GM18951 (cell line): ENCODE data around the gene APLF.
"Not testable (repeated sequence)": the region's sequence is repeated elsewhere in the genome, so short reads cannot be mapped to it uniquely, and the experiment has no call there.

Experiments used
- POLR2A ChIP-seq: IDR thresholded peaks from 4 replicates; pipeline ENCODE4 v1.6.1; 2011; ENCODE audit warnings: mild to moderate bottlenecking; ENCODE audit not compliant: insufficient read length, insufficient read depth; ENCODE audit errors: extremely low read depth
- in situ Hi-C: fragments of 300-500 bp; cut with MboI; formaldehyde crosslinking; loops from one replicate; pipeline ENCODE4 v1.12.0; 2022; ENCODE audit warnings: low sequenced_read_pairs, mixed read lengths, inconsistent platforms; ENCODE audit not compliant: unreplicated experiment

APLF gene

DNA sequence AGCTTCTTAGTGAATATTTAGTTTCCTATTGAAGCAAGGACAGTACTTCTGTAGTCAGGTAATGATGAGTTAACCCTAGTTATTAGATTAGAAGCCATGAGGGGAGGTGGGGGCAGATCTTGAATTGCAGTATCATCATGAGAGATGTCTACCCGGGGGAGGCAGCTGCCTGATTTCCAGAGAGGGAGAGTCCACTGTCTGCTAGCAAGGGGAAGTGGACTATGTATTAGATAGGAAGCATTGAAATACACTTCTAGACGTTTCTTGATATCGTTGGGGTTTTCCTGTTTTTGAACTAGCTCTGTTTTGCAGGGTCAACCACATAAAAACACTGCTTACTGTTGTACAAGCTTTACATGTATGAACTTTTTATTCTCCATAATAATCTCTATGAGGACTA, 38.8 kb downstream of the APLF start:
- TF ChIP-seq POLR2A = no peak
- in situ Hi-C loops = no loop called here

DNA sequence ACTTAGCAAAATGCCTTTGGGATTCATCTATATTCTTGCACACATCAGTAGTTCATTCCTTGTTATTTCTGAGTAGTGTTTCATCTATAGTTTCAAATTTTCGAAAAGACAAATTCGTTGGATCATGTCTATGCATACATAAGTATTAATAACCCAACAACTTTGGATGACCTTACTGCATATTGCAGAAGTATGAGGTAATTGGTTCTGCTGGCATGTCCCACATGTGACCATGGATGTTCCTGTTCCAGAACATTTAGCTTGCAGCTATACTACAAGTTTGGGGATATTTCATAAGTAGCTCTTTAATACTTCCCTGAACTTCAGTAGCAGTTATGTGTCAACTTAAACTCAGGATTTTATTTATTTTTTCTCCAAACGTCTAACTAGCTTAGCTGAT, 44.9 kb downstream of the APLF start:
- TF ChIP-seq POLR2A = no peak
- in situ Hi-C loops = no loop called here

DNA sequence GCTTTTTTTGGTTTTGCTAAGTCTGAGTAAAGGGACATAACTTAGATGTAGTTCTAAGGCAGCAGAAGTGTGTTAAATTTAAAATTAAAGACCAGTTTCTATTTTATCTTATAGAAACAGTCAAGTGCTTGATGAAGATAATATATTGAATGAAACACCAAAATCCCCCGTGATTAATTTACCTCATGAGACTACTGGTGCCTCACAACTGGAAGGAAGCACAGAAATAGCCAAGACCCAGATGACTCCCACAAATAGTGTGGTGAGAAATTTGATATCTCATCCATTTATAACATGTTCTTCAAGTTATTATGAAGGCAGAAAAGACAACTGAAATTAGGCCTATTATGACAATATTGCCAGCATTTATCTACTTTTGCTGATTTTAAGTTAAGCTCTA, 45.6 kb downstream of the APLF start:
- in situ Hi-C loops = no loop called here
- TF ChIP-seq POLR2A = no peak

DNA sequence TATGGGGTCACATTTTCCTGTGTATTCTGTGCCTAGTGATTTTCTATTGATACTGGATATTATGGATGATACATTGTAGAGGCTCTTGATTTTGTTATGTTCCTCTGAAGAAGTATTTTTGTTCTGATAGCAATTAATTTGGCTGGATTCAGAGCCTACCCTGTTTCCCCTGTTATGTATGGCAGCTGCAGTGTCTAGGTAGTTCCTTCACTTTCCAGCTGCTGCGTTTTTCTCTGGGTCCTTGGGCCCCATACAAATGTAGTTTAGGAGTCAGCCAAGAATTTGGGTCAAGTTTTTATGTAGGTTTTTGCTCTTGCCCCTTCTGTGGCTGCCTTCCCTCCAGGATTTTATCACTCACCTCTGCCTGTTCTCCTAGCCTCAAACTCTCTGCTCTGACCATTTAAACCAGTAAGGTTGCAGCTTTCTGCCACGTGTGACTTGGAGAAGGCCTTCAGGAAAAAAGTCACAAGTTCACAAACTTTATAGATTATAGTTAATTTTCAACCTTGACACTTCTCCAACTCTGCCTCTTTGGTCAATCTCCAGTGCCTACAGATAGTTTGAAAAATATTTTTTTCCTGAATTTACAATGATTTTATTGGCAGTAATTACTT, 47.0 kb downstream of the APLF start:
- no peak for TF ChIP-seq POLR2A
- in situ Hi-C loops = no loop called here

DNA sequence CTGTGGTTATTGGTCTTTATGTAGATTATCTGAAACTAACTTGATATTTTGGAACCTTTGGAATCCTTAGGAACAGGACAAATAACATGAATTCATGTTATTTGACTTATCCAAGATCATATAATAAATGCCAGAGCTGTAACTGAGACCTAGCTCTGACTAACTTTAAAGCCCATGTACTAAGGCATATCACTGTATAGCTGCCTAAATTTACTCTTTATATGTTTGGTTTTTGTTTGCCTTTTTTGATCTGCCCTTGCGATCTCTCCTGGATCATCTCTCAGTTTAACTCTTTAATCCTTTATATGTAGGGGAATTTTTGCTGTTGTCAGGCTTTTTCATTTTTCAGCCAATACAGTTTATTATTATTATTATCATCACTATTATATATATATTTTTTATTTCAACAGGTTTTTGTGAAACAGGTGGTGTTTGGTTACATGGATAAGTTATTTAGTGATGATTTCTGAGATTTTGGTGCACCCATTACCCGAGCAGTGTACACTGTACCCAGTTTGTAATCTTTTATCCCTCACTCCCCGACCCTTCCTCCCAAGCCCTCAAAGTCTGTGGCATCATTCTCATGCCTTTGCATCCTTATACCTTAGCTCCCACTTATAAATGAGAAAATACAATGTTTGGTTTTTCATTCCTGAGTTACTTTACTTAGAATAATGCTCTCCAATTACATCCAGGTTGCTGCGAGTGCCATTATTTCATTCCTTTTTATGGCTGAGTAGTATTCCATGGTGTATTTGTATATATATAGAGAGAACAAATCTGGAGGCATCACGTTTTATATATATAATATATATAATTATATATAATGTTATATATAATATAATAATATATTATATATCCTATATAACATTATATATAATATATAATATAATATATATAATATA, 48.9 kb downstream of the APLF start:
- in situ Hi-C loops = no loop called here
- no peak for TF ChIP-seq POLR2A

DNA sequence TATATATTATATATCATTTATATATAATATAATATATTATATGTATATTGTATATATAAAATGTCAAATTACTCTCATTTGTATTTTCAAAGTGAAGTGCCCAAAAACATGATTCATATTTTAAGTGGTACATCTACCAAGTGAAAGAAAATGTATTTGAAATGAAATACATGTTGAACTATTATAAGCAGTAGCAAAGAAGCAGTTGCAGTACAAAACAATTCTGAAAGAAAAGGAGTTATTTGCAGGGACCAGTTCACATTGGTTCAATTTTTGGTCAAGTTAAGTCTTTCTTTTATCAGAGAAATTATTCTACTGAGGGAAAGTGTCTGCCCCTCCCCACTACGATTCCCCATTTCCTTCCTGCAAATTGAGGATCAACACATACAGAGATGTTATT, 51.9 kb downstream of the APLF start:
- in situ Hi-C loops = no loop called here
- TF ChIP-seq POLR2A = no peak

DNA sequence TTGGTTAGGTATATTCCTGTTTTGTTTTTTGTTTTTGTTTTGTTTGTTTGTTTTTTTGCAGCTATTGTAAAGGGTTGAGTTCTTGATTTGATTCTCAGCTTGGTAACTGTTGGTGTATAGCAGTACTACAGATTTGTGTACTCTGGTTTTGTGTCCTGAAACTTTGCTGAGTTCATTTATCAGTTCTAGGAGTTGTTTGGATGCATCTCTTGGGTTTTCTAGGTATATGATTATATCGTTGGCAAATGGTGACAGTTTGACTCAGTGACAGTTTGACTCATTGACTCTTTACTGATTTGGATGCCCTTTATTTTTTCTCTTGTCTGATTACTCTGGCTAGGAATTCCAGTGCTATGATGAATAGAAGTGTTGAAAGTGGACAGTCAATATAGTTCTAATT, 53.7 kb downstream of the APLF start:
- TF ChIP-seq POLR2A = no peak
- in situ Hi-C loops = no loop called here

DNA sequence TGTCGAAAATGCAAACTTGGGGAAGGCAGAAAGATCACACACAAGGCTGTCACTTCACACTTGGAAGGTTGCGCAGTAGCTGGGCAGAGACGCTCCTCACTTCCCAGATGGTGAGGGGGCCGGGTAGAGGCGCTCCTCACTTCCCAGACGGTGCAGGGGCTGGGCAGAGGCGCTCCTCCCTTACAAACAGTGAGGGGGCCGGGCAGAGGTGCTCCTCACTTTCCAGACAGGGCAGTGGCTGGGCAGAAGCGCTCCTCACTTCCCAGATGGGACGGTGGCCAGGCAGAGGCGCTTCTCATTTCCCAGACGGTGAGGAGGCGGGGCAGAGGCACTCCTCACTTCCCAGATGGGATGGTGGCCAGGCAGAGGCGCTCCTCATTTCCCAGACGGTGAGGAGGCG, 59.6 kb downstream of the APLF start:
- in situ Hi-C loops = not testable (repeated sequence)

DNA sequence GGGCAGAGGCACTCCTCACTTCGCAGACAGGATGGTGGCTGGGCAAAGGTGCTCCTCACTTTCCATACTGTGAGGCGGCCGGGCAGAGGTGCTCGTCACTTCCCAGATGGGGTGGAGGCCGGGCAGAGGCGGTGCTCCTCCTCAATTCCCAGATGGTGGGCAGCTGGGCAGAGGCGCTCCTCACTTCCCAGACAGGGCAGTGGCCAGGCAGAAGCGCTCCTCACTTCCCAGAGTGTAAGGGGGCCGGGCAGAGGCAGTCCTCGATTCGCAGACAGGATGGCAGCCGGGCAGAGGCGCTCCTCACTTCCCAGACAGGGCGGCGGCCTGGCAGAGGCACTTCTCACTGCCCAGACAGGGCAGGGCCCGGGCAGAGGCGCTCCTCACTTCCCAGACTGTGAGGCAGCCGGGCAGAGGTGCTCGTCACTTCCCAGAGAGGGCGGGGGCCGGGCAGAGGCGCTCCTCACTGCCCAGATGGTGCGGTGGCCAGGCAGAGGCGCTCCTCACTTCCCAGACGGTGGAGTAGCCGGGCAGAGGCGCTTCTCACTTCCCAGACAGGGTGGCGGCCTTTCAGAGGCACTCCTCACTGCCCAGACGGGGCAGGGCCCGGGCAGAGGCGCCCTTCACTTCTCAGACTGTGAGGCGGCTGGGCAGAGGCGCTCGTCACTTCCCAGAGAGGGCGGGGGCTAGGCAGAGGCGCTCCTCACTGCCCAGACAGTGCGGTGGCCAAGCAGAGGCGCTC, 60.1 kb downstream of the APLF start:
- in situ Hi-C loops = not testable (repeated sequence)

DNA sequence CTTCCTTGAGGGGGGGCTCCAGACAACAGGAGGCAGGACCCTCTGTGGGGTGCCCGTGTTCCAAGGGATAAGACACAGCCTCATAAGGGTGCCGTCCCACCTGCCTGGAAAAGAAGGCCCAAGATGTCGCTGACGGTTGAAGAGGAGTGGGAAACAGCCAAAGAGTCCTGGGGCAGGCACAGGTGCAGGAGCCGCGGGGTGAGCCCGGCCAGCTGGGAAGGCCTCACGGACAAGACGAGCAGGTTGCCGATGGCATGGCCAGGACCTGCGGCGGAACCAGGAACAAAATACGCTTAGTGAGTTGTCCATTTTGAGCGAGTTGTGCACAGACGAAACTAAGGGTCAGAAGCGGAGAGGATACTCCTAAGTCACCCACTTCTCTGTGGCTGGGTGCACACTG, 61.8 kb downstream of the APLF start:
- in situ Hi-C loops = not testable (repeated sequence)

DNA sequence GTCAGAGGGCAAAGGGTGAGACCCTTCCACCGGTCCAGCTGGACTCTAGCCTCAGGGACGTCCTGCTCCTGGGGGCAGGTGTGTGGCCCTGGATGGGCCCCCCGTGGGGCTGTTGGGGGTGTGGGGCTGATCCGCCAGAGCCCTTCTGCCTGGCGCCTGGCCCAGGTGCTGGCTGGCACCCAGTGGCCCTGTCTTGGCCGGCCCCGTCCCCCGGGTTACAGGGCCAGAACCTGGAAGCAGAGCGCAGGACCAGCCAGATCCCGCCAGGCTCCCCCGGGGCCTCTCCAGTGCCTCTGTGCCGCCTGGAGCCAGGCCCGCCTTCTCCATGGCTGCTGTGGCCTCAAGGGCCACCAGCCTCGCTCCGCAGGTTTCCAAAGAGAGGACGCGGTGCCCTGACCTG, 62.3 kb downstream of the APLF start:
- in situ Hi-C loops = not testable (repeated sequence)

DNA sequence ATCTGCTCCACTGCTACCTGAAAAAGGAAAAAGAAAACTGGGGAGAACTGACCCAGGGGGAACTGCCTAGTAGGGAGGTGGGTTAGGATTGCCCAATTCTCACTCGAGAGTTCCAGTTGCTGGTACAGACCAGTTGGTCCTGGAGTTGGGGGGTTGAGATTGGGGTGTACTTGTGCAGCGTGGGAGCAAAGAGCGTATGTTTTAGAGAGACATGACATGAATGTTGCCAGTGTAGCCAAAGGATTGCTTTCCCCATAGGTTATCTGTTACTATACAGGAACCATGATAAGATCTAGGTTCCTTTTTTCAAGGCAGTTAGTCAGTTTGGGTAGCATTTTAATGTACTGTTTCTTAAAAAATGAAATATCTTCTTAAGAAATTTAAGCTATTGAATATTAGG, 68.6 kb downstream of the APLF start:
- TF ChIP-seq POLR2A = no peak
- in situ Hi-C loops = no loop called here

DNA sequence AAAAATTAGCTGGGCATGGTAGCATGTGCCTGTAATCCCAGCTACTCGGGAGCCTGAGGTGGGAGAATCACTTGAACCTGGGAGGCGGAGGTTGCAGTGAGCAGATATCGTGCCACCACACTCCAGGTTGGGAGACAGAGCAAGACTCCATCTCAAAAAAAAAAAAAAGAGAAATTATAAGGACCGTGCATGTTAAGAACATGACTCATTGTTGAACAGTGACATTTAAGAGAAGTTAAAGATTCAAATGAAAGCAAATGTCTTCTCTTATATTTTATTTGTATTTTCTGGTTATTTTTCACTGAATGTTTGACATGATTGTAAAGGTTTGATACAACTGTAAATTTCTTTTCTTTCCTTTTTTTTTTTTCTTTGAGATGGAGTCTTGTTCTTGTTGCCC, 69.6 kb downstream of the APLF start:
- no peak for TF ChIP-seq POLR2A
- in situ Hi-C loops = no loop called here

DNA sequence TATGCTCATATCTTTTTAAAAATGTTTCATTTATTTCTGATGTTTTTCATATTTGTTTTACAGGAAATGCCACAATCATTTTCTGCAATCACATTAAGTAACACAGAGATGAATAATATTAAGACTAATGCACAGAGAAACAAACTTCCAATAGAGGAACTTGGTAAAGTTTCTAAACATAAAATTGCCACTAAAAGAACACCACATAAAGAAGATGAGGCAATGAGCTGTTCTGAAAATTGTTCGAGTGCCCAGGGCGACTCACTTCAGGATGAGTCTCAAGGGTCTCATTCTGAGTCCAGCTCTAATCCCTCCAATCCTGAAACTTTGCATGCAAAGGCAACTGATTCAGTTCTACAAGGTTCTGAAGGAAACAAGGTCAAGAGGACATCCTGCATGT, 70.4 kb downstream of the APLF start:
- TF ChIP-seq POLR2A = no peak

DNA sequence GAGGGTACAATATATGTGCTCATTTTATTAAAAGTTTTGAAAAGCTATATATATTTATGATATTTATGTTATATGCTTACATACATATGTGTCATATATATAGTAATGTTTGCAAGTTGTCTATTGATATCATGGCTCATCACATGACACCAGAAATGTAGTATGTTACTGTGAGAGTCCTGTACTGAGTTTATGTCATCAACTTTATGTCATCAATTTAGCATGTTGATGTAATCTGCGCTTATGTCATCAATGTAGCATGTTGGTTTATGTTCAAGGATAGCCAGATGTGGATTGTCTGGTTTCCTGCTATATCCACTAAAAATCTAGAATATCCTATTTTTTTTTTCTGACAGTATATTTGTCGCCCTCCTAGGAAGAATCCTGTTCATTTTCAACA, 77.4 kb downstream of the APLF start:
- in situ Hi-C loops = no loop called here
- no peak for TF ChIP-seq POLR2A

More for the DNA sequence above, 70.4 kb downstream of the APLF start:
- in situ Hi-C loops = no loop called here
